GM19043 (cell line): ENCODE data around the gene CHTOP.

ENCODE experiments used
- ATAC-seq: cut with Tn5 transposase; IDR thresholded peaks from one replicate; pipeline ENCODE4 v1.9.1; 2021; ENCODE audit warnings: low read depth; ENCODE audit not compliant: unreplicated experiment

Gene CHTOP

GRCh38 chr1:153612755-153613331 is 21.0 kb upstream of the CHTOP start, which contains the start of gene S100A16:
Gene S100A16, minus strand, starts transcription at chr1:153613137. Its CDS starts 4,986 bp downstream, at chr1:153608151.
- ATAC-seq = no peak

DNA sequence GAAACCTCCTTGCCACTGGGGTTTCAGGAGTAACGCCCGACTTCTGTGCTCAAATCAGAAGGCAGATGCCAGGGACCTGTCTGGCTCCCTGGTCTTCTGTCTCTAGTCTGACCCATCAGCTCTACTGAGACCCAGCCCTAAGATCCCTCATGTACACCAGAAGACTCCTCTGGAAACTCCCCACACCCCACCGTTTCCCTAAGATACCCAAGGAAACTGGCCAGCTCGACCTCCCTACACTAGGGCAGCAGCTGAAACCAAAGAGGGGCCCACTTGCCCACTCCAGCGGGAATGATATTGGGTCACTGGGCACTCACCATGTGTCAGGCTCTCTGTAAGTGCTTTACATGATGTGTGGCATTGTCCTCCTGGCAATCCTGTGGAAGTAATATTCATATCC is 20.5 kb upstream of the CHTOP start:
- ATAC-seq = no peak

DNA sequence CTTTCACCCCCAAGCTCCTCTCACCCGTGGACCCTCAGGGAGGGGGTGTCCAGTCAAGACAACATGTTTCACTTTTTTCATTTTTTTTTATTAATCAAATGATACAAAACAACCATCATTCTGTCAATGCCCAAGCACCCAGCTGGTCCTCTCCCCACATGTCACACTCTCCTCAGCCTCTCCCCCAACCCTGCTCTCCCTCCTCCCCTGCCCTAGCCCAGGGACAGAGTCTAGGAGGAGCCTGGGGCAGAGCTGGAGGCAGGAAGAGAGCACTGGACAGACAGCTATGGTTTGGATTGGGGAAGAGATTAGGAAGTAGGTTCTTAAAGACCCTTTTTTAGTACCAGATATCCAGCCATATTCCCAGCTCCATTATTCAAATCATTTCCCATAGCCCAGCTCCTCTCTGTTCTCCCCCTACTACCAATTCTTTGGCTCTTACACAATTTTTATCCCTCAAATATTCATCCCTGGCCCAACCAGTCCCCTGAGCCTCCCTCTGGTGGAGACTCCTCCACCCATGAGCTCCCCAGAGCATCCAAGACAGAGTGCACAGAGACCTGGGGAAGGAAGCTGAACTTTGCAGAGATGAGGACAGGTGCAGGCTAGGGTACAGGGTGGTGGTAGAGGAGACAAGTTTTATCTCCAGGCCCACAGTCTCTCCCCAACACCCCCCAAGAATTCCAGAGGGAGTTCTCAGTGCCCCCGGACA is 19.5 kb upstream of the CHTOP start:
- no peak for ATAC-seq

DNA sequence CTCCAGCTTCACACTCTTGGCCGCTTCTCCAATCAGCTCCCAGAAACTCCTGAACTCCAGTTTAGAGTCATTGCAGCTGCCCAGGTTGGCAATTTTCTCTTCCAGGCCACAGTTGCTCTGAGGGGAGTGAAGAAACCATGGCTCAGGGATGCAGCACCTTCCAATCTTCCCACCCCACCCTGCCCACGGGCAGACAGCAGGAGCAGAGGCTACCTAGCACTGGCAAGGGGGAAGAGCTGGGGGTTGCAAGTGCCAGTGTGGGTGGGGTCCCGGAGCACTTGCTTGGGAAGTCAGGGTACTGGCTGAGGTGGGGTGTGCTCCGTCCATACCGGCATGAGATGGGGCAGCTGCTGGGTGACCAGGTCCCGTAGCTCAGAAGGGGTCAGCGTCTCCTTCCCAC is 19.0 kb upstream of the CHTOP start:
- ATAC-seq = no peak

DNA sequence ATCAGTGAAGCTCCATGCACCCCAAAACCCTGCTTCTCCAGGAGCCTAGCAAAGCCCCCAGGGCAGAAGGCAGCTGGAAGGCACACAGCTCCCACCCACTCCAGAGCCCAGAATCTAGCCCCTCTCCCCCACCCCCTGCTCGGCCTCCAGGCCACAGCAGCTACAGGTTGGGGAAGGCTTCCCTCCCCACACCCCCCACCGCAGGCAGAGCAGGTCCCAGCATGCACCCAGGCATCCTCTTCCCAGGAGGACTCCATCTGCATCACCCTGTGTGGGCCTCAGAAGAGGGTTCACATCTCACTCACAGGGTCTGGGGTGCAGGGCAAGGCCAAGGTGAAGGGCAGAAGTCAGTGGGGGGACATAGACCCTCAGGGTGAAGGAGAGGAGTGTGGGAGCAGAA is 18.5 kb upstream of the CHTOP start:
- ATAC-seq = no peak

GRCh38 chr1:153616144-153616916 is 17.5 kb upstream of the CHTOP start, which contains the start of gene S100A14:
Gene S100A14, minus strand, starts transcription at chr1:153616325. Its CDS starts 467 bp downstream, at chr1:153615858.
- ATAC-seq = no peak

GRCh38 chr1:153616917-153617311 is 17.0 kb upstream of the CHTOP start:
- ATAC-seq = no peak

- no peak for ATAC-seq
Observed at GRCh38 chr1:153617663-153618062, 16.2 kb upstream of the CHTOP start.

GRCh38 chr1:153619171-153619570 is 14.7 kb upstream of the CHTOP start:
- ATAC-seq = no peak

DNA sequence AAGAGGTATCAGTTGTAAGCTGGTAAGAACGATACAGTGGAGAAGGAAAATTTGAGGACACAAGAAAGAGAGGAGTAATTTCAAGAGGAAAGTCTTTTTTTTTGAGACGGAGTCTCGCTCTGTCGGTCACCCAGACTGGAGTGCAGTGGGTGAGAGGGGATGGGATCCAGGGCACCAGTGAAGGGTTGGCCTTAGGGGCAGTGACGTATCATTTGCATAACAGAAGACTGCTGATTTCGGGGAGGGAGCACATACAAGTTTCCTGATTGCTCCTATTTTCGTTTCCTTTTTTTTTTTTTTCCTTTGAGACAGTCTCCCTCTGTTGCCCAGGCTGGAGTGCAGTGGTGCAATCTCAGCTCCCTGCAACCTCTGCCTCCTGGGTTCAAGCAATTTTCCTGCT is 10.8 kb upstream of the CHTOP start:
- no peak for ATAC-seq

DNA sequence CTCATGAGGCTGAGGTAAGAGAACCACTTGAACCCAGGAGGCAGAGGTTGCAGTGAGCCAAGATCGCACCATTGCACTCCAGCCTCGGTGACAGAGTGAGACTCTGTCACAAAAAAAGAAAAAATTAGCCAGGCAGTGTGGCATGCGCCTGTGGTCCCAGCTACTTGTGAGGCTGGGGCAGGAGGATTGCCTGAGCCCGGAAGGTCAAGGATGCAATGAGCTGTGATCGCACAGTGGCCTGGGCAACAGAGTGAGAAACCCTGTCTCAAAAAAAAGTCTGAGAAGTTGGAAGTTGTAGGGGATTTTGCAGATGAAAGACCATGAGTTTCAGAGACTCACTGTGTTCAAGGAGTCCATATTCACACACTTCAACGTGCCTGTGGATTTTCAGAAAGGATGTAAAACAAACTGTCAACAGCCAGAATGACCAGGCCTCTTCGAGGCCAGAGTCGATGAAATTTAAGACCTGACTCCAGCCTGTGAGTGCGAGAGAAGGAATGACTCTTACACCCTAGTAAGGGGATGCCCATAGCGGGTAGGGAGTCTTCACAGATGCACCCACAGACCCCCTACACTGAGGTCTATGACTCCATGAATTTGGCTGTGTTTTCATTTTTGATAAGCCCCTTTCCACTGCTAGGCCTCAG is 8.8 kb upstream of the CHTOP start:
- no peak for ATAC-seq

GRCh38 chr1:153626477-153626903 is 7.4 kb upstream of the CHTOP start:
- no peak for ATAC-seq

DNA sequence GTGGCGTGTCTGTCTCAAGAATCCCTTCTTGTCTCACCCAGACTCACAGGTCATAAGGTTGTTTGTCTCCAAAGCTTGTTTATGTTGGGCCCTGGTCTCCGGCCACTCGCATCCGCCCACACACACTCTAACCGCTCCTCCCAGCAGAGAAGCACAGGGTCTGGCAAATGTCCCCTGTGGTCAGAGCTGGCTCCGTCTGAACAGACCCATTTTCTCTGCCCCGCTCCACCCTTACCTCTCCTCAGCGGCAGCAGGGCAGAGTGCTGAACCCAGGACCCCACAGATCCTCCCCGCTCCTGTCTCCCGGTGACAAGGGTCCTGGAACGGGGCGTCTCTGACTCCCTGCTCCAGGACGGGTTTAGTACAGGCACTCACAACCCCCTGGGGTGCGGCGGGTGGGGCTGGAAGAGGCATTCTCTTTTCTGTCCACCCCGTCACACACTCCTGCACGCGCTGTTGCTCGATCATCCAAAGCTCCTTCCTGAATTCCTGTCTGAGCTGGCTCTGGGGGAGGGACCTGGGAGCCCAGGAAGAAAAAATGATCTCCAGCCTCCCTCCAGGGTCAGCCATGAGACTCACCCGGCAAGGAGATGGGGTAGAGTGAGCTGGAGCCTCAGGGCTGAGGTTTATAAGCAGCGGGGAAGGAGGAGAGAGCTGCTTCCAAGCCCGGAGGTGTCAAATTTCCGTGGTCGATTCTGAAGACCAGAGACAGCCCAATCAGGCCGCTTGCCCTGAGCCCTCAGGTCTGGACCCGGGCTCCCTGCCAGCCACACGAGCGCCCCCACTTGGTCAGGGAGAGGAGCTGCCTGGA is 6.8 kb upstream of the CHTOP start, which contains the start of gene S100A13:
S100A13 (minus strand) TSS at position 602 of the 811 bp plus-strand sequence. CDS start 1,033 bp downstream, outside the sequence.
- no peak for ATAC-seq

DNA sequence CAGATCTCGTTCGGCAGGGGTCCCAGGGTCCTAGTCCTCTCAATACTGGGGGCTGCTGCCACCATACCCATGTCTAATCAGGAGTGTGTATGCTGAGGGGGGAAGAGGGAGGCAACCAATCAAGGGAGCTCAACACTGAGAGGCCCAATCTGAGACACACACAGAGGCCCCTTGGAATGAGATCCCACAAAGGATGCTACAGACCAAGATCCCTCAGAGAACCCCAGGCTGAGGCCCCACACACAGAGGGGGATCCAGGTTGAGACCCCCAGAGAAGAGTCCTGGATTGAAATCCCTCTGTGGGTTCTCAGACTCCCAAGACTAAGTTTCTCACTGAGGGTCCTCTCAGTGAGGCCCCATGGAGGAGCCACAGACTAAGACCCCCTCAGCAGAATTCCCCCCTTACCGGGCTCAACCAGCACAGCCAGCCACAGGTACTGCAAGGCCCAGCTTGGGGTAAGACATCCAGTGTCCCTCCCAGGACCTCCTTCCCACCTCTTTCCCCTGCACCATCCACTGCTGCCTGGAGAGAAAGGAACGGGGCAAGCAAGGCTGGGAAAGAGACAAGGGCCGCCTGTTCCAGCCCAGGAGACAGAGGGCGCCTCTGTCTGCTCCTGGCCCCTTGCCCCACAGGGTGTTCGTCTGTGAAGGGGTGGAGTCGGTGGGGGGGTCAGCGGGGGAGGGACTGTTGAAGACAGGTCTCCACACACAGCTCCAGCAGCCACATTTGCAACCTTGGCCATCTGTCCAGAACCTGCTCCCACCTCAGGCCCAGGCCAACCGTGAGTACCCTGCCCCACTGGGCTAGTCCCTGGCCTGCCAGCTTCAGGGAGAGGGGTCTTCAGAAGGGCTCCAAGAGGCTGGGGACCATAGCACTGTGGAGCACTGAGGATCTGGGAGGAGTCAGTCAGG is 5.9 kb upstream of the CHTOP start, which contains the start of gene S100A1:
S100A1 (plus strand) TSS at position 720 of the 912 bp plus-strand sequence. CDS start 2,088 bp downstream, outside the sequence.
- ATAC-seq = no peak

DNA sequence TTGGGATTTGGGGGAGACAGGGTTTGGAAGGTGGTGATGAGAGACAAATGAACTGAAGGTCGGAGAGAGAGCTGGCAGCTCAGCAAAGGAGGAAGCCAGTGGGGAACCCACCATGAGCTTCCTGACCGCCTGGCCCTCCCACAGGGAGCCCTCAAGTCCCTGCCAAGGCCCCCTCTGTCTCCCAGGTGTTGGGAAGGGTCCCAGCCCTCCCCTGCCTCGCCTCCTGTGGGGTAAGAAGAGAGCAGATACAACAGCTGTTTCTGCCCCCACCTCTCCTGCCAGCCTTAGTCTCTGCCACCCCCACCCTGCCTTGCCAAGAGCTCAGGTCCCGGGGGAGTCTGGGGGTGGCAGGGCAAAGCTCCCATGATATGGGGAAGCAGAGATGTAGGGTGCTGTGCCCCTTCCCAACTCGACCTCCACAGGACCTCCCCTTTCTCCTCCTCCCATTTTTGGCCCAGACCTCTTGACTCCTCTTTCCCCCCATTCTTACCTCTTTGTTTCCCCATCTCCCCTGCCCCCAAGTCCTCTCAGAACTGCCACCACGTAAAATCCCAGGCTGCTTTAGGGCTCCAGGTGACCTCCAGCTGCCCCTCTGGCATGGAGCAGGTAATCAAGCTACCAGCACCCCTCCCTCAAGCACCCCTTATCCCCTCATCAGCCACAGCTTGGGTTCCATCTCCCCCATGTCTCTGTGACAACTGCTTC is 5.1 kb upstream of the CHTOP start:
- no peak for ATAC-seq

GRCh38 chr1:153629343-153629665 is 4.6 kb upstream of the CHTOP start:
- ATAC-seq = no peak

DNA sequence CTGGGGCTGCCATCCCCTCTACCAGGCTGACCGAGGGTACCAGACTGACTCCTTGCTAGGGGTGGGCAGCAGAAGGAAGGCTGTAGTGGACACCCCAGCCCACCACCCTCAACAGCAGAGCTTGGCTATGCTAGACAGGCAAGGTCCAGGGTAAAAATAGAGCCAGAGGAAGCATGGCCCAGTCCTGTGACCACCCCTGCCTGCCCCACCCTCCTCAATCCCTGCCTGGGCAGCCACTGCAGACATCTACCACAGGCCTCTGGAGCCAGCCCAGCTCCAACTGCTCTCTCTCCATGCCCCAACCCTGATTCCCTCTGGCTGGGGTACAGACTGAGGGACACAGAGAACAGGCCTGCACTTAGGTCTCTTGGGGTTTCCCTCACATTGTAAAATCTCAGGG is 3.9 kb upstream of the CHTOP start:
- ATAC-seq = no peak

DNA sequence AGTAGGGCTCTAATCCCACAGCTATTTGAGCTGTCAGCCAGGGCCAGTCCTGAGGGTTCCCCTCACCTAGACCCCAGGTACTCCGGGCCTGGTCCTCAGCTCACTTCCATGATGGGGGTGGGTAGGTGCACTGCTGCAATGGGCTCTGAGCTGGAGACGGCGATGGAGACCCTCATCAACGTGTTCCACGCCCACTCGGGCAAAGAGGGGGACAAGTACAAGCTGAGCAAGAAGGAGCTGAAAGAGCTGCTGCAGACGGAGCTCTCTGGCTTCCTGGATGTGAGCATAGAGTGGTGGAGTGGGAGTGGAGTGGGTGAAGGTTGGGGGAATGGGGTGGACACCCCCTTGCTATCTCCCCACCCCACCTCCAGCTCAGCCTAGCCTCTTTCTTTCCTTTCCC is 3.5 kb upstream of the CHTOP start:
- ATAC-seq = no peak
